ENCODE results near the gene IRF9.

DNA sequence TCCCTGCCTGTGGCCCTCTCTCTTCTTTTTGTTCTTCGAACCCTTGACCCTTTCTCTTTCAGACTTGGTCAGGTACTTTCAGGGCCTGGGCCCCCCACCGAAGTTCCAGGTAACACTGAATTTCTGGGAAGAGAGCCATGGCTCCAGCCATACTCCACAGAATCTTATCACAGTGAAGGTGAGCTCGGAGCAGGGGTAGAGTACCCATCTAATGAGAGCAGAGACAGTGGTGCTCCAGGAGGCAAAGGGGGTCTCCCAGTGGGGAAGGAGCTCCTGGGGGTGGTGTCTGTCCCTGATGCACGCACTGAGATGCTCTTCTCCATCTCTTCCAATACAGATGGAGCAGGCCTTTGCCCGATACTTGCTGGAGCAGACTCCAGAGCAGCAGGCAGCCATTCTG, 4.7 kb downstream of the IRF9 start:
- no peak for TF ChIP-seq EZH2 (optimal IDR thresholded peaks at IDR 0.05; ENCODE audit: low read depth, low read length)
- TF ChIP-seq, protein P1, sequence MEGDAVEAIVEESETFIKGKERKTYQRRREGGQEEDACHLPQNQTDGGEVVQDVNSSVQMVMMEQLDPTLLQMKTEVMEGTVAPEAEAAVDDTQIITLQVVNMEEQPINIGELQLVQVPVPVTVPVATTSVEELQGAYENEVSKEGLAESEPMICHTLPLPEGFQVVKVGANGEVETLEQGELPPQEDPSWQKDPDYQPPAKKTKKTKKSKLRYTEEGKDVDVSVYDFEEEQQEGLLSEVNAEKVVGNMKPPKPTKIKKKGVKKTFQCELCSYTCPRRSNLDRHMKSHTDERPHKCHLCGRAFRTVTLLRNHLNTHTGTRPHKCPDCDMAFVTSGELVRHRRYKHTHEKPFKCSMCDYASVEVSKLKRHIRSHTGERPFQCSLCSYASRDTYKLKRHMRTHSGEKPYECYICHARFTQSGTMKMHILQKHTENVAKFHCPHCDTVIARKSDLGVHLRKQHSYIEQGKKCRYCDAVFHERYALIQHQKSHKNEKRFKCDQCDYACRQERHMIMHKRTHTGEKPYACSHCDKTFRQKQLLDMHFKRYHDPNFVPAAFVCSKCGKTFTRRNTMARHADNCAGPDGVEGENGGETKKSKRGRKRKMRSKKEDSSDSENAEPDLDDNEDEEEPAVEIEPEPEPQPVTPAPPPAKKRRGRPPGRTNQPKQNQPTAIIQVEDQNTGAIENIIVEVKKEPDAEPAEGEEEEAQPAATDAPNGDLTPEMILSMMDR (IDR thresholded peaks at IDR 0.05; ENCODE audit: low read length), result no peak
